K562 (cell line): ENCODE measurements around the gene CLCN1. TPM values are rescaled to one million over a fixed set of nuclear protein-coding genes. Genes with fewer than 3 reads are reported as not detected.

Experiments
- ATAC-seq: fragments of 200-7000 bp; cut with Tn5 transposase; 3 replicates; pipeline ENCODE4 v1.9.1; 2020; ENCODE audit warnings: moderate library complexity
- BruUV-seq: library from RNA; stranded (reverse); fragments of 400-500 nt; replicated peaks from 2 replicates; lab custom pipeline; 2021; lab: Mats Ljungman, UMichigan
- CTCF ChIA-PET: fragments of 300-600 bp; formaldehyde crosslinking; extraction: SDS; loops from one replicate; lab custom pipeline; 2021; ENCODE audit warnings: low intra/inter-chr PET ratio; lab: Yijun Ruan, JAX
- POLR2A ChIA-PET: fragments of 300-600, 350-650 bp; sonication (Branson Sonifier 250); formaldehyde crosslinking; extraction: SDS; loops from one replicate; lab custom pipeline; 2021; ENCODE audit warnings: antibody characterized with exemption, inconsistent platforms; lab: Yijun Ruan, JAX
- DNase-seq, 4 experiments: peaks; one replicate each; pipeline versions ENCODE4 v3.0.0 to v3.0.0-alpha.2; 2011 to 2018; ENCODE audit warnings: low spot score in 3 of 4, mixed read lengths in 3 of 4; ENCODE audit errors: extremely low read depth in 1 of 4
- FAIRE-seq: peaks from 2 replicates; lab custom pipeline; 2011; peaks lifted over from hg19 to GRCh38; lab: Jason Lieb, UNC
- H2AFZ ChIP-seq: 2 replicates; pipeline ENCODE4 v1.6.0; 2011; ENCODE audit warnings: low read depth, low read length, control low read depth, inconsistent platforms
- H3K27ac ChIP-seq: fragments of 200-600 bp; 3 replicates; pipeline ENCODE4 v1.8.0; 2011; ENCODE audit warnings: low read depth, mild to moderate bottlenecking, control low read depth, inconsistent platforms, low read length, moderate library complexity, mixed read lengths; ENCODE audit errors: extremely low read depth
- H3K27me3 ChIP-seq, 2 experiments: fragments of 300-600 bp in 1 of 2; 2 replicates in 1 of 2; 3 replicates in 1 of 2; pipeline versions ENCODE4 v1.6.0 to v1.8.0; 2011; ENCODE audit warnings: inconsistent platforms in 2 of 2, low read length in 2 of 2, mild to moderate bottlenecking in 1 of 2, mixed read lengths in 1 of 2, moderate library complexity in 1 of 2; ENCODE audit not compliant: control insufficient read depth in 2 of 2, insufficient read depth in 2 of 2
- H3K36me3 ChIP-seq: fragments of 300-600 bp; 3 replicates; pipeline ENCODE4 v1.8.0; 2011; ENCODE audit warnings: mild to moderate bottlenecking, low read length, inconsistent platforms; ENCODE audit not compliant: control insufficient read depth, insufficient read depth
- H3K4me1 ChIP-seq, 2 experiments: fragments of 200-600 bp in 1 of 2; replicated peaks in 1 of 2; 2 replicates in 1 of 2; 3 replicates in 1 of 2; pipeline versions ENCODE4 v1.5.1 to v1.8.0; 2011; ENCODE audit warnings: inconsistent platforms in 2 of 2, low read length in 2 of 2, mild to moderate bottlenecking in 1 of 2, mixed read lengths in 1 of 2, moderate library complexity in 1 of 2; ENCODE audit not compliant: control insufficient read depth in 2 of 2, insufficient read depth in 2 of 2
- H3K4me2 ChIP-seq: 2 replicates; pipeline ENCODE4 v1.6.1; 2011; ENCODE audit warnings: low read length, control low read depth, inconsistent platforms, mixed read lengths; ENCODE audit not compliant: insufficient read depth
- H3K4me3 ChIP-seq: fragments of 200-600 bp; sonication (generic), shearing (Covaris generic); 2 replicates; pipeline ENCODE4 v1.5.1; 2016; ENCODE audit warnings: control low read depth, inconsistent platforms
- H3K79me2 ChIP-seq: fragments of 200-600 bp; 3 replicates; pipeline ENCODE4 v1.8.0; 2011; ENCODE audit warnings: low read length, inconsistent platforms; ENCODE audit not compliant: control insufficient read depth, insufficient read depth
- H3K9ac ChIP-seq, 2 experiments: 2 replicates each; pipeline versions ENCODE4 v1.6.0 to v1.6.1; 2011; ENCODE audit warnings: low read depth in 2 of 2, low read length in 2 of 2, control low read depth in 1 of 2, inconsistent platforms in 1 of 2, mild to moderate bottlenecking in 1 of 2, mixed read lengths in 1 of 2; ENCODE audit not compliant: insufficient read depth in 1 of 2
- H3K9me1 ChIP-seq: one replicate; pipeline ENCODE4 v1.6.0; 2011; ENCODE audit warnings: inconsistent platforms, mild to moderate bottlenecking, low read length, moderate library complexity; ENCODE audit not compliant: control insufficient read depth, insufficient read depth
- H3K9me3 ChIP-seq: replicated peaks from 2 replicates; pipeline ENCODE4 v1.5.1; 2011; ENCODE audit warnings: low read depth, low read length, inconsistent platforms; ENCODE audit not compliant: control insufficient read depth, insufficient read depth
- H4K20me1 ChIP-seq: replicated peaks from 2 replicates; pipeline ENCODE4 v1.6.1; 2011; ENCODE audit warnings: low read length, inconsistent platforms, mixed read lengths; ENCODE audit not compliant: control insufficient read depth, insufficient read depth
- BCL6 ChIP-seq: fragments of 250-450 bp; sonication (Bioruptor Pico); IDR thresholded peaks from 2 replicates; pipeline ENCODE4 v1.4.0; 2020
- CTBP1 ChIP-seq: fragments of 450-650 bp; IDR thresholded peaks from 2 replicates; pipeline ENCODE4 v1.6.1; 2016; ENCODE audit warnings: borderline replicate concordance
- CXXC5 ChIP-seq: fragments of 250-450 bp; sonication (Bioruptor Pico); IDR thresholded peaks from 2 replicates; pipeline ENCODE4 v1.8.0; 2022; ENCODE audit warnings: inconsistent platforms, mild to moderate bottlenecking, moderate library complexity
- GABPA ChIP-seq: fragments of 200-800 bp; sonication (Bioruptor generic); conservative IDR thresholded peaks from 2 replicates; pipeline ENCODE4 v1.6.1; 2016; ENCODE audit warnings: low read depth, missing genetic modification characterization, missing compliant biosample characterization
- HMGN3 ChIP-seq: IDR thresholded peaks from 2 replicates; pipeline ENCODE4 v1.6.1; 2011; ENCODE audit warnings: borderline replicate concordance, low read depth, mild to moderate bottlenecking, mixed read lengths, low read length; ENCODE audit not compliant: insufficient read length; ENCODE audit errors: extremely low read depth
- MCM5 ChIP-seq: fragments of 450-650 bp; IDR thresholded peaks from 2 replicates; pipeline ENCODE4 v1.6.1; 2016; ENCODE audit warnings: low read depth
- NBN ChIP-seq: fragments of 450-650 bp; IDR thresholded peaks from 2 replicates; pipeline ENCODE4 v1.6.1; 2016; ENCODE audit warnings: low read depth, mild to moderate bottlenecking
- NCOR1 ChIP-seq: fragments of 450-650 bp; IDR thresholded peaks from 2 replicates; pipeline ENCODE4 v1.6.1; 2016; ENCODE audit warnings: mild to moderate bottlenecking, moderate library complexity
- UBTF ChIP-seq, 2 experiments: IDR thresholded peaks; 2 replicates each; pipeline ENCODE4 v1.6.1; 2012; ENCODE audit warnings: improper control_type of control experiment in 2 of 2, low read depth in 2 of 2, low read length in 2 of 2, borderline replicate concordance in 1 of 2
- YBX1 ChIP-seq: fragments of 450-650 bp; IDR thresholded peaks from 2 replicates; pipeline ENCODE4 v1.7.1; 2016; ENCODE audit warnings: mild to moderate bottlenecking
- ZNF436 ChIP-seq: fragments of 250-450, 450-650 bp; sonication (Bioruptor Pico); formaldehyde crosslinking; IDR thresholded peaks from 2 replicates; pipeline ENCODE4 v1.7.0; 2020; ENCODE audit warnings: mild to moderate bottlenecking
- ZNF57 ChIP-seq: fragments of 450-650 bp; formaldehyde crosslinking; IDR thresholded peaks from 2 replicates; pipeline ENCODE4 v1.4.0; 2020; ENCODE audit warnings: mild to moderate bottlenecking, moderate library complexity
- WGBS: fragments of 100-300 bp; shearing (Covaris generic); methylation state at CpG from one replicate; pipeline ENCODE4 v1.1.6; 2016; ENCODE audit warnings: low coverage, mixed read lengths; ENCODE audit not compliant: insufficient coverage; ENCODE audit errors: missing lambda C conversion rate; 5-methylcytosine and 5-hydroxymethylcytosine counted together
- in situ Hi-C: fragments of 300-500 bp; cut with MboI; formaldehyde crosslinking; loops from 4 replicates; pipeline ENCODE4 v1.15.0; 2018; ENCODE audit warnings: inconsistent platforms, mixed read lengths
- intact Hi-C: fragments of 100-400 bp; cut with micrococcal nuclease; formaldehyde crosslinking; loops from 2 replicates; pipeline ENCODE4 v1.14.2; 2022
- polyA plus RNA-seq, 8 experiments: library from polyadenylated mRNA; depleted of rRNA in 4 of 8; stranded (reverse) in 5 of 8; unstranded in 3 of 8; fragments of >200 nt; fragmentation: Nextera tagmentation in 2 of 8; fragmentation: Illumina TruSeq in 1 of 8; extraction: Ambion mirVana in 2 of 8; extraction: Trizol in 1 of 8; gene quantifications; 2 replicates each; pipeline versions ENCODE4 v1.2.1 to v1.2.3, GENCODE V29; 2011 to 2014; ENCODE audit warnings: inconsistent platforms in 1 of 8, missing spikeins in 1 of 8
- total RNA-seq, 7 experiments: library from RNA; depleted of rRNA in 6 of 7; stranded (reverse); fragments of >200 nt in 6 of 7; fragmentation: Illumina TruSeq in 2 of 7; extraction: Trizol in 2 of 7; gene quantifications; 2 replicates each; pipeline versions ENCODE4 v1.2.1 to v1.2.3, GENCODE V29; 2011 to 2021; ENCODE audit warnings: low replicate concordance in 1 of 7
- TF ChIP-seq, protein P1 (sequence below): IDR thresholded peaks from 2 replicates; pipeline ENCODE4 v1.6.1; 2011; ENCODE audit warnings: borderline replicate concordance, low read depth, mild to moderate bottlenecking, moderate library complexity, low read length; ENCODE audit not compliant: insufficient read depth, poor library complexity, severe bottlenecking

CLCN1 gene
- total and polyA plus RNA-seq, 9 of the 15 experiments (the other 6 are each of a cell fraction or from before 2014, with no cell fraction given): 0.01 to 0.11 (median 0.04) TPM; not detected in 4

GRCh38 chr7:143343596-143343995 is 27.7 kb downstream of the CLCN1 start (continued):
- TF ChIP-seq YBX1 (0 out of 2 replicates have a peak, but pooled peaks have one; percentile 60), ZNF57 (CRISPR knock-in tag) (no peak), NCOR1 (no peak), ZNF436 (CRISPR knock-in tag) (no peak), BCL6 (CRISPR knock-in tag) (no peak)

- H3K9me3 ChIP-seq: no peaks in the 10 kb centered on the region
- H3K27me3 ChIP-seq: peaks cover 33 to 53% of the 10 kb centered on the region in 2 experiments
- peak overlapping the region; percentile 1; the same call in 1 of the 2 replicates for H3K4me3 ChIP-seq
- H2AFZ ChIP-seq: peak overlapping the region; percentile 87
- no TSS peak for BruUV-seq
- ChIA-PET CTCF (interaction anchor here (0.6 kb wide), 1 partner anchor 724 kb away, joined by 3 read pairs; no protein-coding TSS in a partner anchor), POLR2A (interaction anchor here (0.6 to 1.5 kb wide), 3 partner anchors 11 to 38 kb away, joined by 3 to 5 read pairs (median 3); no protein-coding TSS in a partner anchor)
- ATAC-seq (peak; percentile 100), FAIRE-seq (peak; percentile 58), DNase-seq (peak; percentile 63 to 90 (median 76))
- H3K9me1 ChIP-seq: no peaks in the 10 kb centered on the region
- in situ Hi-C loops: no loop called here
- H3K4me1 ChIP-seq: peaks cover 0 to 7% of the 10 kb centered on the region in 2 experiments; a peak in 2 of 5 replicates
- WGBS: 2% methylated on average over 33 of the region's 35 CpGs
- peak overlapping the region; percentile 65 for H3K4me2 ChIP-seq
- no peak overlapping the region for H3K27ac ChIP-seq
- intact Hi-C loops: loop anchor here (1.0 to 5.0 kb wide), 2 partner anchors 37 to 105 kb away; partner anchors contain the start of gene ZYX
- no peaks in the 10 kb centered on the region for H3K36me3 ChIP-seq
- H3K9ac ChIP-seq: peak overlapping the region in 1 of 2 experiments; percentile 82; a peak in 2 of 4 replicates
- H4K20me1 ChIP-seq: no peaks in the 10 kb centered on the region
- H3K79me2 ChIP-seq: no peaks in the 10 kb centered on the region
- TF ChIP-seq, protein P1, sequence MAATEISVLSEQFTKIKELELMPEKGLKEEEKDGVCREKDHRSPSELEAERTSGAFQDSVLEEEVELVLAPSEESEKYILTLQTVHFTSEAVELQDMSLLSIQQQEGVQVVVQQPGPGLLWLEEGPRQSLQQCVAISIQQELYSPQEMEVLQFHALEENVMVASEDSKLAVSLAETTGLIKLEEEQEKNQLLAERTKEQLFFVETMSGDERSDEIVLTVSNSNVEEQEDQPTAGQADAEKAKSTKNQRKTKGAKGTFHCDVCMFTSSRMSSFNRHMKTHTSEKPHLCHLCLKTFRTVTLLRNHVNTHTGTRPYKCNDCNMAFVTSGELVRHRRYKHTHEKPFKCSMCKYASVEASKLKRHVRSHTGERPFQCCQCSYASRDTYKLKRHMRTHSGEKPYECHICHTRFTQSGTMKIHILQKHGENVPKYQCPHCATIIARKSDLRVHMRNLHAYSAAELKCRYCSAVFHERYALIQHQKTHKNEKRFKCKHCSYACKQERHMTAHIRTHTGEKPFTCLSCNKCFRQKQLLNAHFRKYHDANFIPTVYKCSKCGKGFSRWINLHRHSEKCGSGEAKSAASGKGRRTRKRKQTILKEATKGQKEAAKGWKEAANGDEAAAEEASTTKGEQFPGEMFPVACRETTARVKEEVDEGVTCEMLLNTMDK: peak; percentile 90
- peak; percentile 60 for TF ChIP-seq HMGN3
- TF ChIP-seq UBTF (IDR thresholded peaks at IDR 0.05; ENCODE audit: borderline replicate concordance in 1 of 2, low read depth in 2 of 2, low read length in 2 of 2): peak; percentile 34 to 92; a peak in 2 of 4 replicates
- no peak for TF ChIP-seq MCM5
- peak; percentile 77 for TF ChIP-seq CXXC5 (CRISPR knock-in tag)
- peak; percentile 44 for TF ChIP-seq GABPA (tag)
- peak; percentile 56; the same call in 1 of the 2 replicates for TF ChIP-seq NBN
- peak; percentile 90 for TF ChIP-seq CTBP1
Measured at GRCh38 chr7:143345428-143345900, 29.6 kb downstream of the CLCN1 start.
